PFSK-1 (cell line): ENCODE results near the gene TNS3.

Experiments
- FOXP2 ChIP-seq: optimal IDR thresholded peaks from 2 replicates; pipeline ENCODE3; 2011; ENCODE audit warnings: borderline replicate concordance, control low read depth, inconsistent platforms; ENCODE audit not compliant: insufficient read depth; ENCODE audit errors: extremely low read length, extremely low read depth
- POLR2AphosphoS5 ChIP-seq: IDR thresholded peaks from 2 replicates; pipeline ENCODE4 v1.6.1; 2012; ENCODE audit warnings: low read depth, mild to moderate bottlenecking, control low read depth, low read length, moderate library complexity
- REST ChIP-seq, 2 experiments: IDR thresholded peaks; 2 replicates each; pipeline versions ENCODE4 v1.6.1 to v1.8.0; 2011 to 2012; ENCODE audit warnings: low read depth in 2 of 2, low read length in 2 of 2, control low read depth in 1 of 2, inconsistent platforms in 1 of 2, mild to moderate bottlenecking in 1 of 2, moderate library complexity in 1 of 2; ENCODE audit not compliant: insufficient read depth in 1 of 2
- SIN3A ChIP-seq: IDR thresholded peaks from 2 replicates; pipeline ENCODE4 v1.6.1; 2012; ENCODE audit warnings: mild to moderate bottlenecking, low read length, moderate library complexity, borderline replicate concordance; ENCODE audit not compliant: insufficient read depth
- TAF1 ChIP-seq: IDR thresholded peaks from 2 replicates; pipeline ENCODE4 v1.6.1; 2012; ENCODE audit warnings: low read length, control low read depth, borderline replicate concordance; ENCODE audit not compliant: insufficient read depth

TNS3 gene

DNA sequence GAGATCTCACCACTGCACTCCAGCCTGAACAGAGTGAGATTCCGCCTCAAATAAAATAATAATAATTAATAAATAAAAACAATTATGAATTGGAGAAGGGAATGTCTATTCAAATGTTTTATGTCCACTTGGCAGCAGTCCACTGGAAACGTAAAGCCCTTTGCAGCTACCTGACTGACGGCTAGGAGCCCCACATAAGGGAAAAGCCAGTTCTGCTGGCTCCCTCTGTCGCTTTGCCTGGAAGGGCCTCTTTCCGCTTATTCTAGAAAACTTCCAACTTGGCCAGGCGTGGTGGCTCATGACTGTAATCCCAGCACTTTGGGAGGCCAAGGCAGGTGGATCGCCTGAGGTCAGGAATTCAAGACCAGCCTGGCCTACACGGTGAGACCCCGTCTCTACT lies 6.1 kb upstream of the TNS3 start:
- TF ChIP-seq TAF1 (no peak), POLR2AphosphoS5 (no peak), REST (IDR thresholded peaks at IDR 0.05; ENCODE audit: insufficient read depth in 1 of 2, low read depth in 2 of 2, low read length in 2 of 2) (no peak), FOXP2 (no peak), SIN3A (no peak)

GRCh38 chr7:47587351-47587750 lies 5.4 kb upstream of the TNS3 start:
- no peak for TF ChIP-seq SIN3A

DNA sequence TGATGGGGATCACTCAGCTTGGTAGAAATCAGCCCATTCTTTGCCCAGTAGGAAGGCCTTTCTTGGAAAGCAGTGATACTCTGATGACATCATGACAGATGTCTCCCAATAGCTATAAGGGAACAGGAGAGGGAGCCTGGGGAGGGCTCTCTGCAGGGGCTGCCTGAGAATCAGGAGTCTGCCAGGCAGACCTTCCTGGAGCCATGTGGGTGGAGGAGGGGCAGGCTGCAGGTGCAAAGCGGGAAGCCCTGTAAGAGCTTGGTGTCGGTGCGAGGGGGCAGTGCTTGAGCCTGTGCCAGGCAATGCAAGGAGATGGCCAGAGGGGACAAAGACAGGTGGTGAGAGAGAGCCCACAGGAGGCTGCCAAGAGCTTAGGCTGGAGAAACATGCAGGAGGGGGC lies 5.0 kb upstream of the TNS3 start:
- no peak for TF ChIP-seq FOXP2

GRCh38 chr7:47584536-47584895 lies 2.6 kb upstream of the TNS3 start:
- TF ChIP-seq SIN3A, result no peak
- TF ChIP-seq TAF1, result no peak
- TF ChIP-seq POLR2AphosphoS5, result no peak
- TF ChIP-seq FOXP2, result no peak
- TF ChIP-seq REST (IDR thresholded peaks at IDR 0.05; ENCODE audit: insufficient read depth in 1 of 2, low read depth in 2 of 2, low read length in 2 of 2), result no peak

- TF ChIP-seq TAF1 (no peak), REST (IDR thresholded peaks at IDR 0.05; ENCODE audit: insufficient read depth in 1 of 2, low read depth in 2 of 2, low read length in 2 of 2) (no peak), POLR2AphosphoS5 (no peak), FOXP2 (no peak), SIN3A (no peak)
These were observed 2.0 kb upstream of the TNS3 start for GRCh38 chr7:47583739-47584535.

- no peak for TF ChIP-seq POLR2AphosphoS5
- TF ChIP-seq TAF1, result no peak
- TF ChIP-seq SIN3A, result no peak
- no peak for TF ChIP-seq FOXP2
These were observed 1.1 kb upstream of the TNS3 start for GRCh38 chr7:47582764-47583738.
